GM19463 (cell line): ENCODE measurements around the gene KCNH5.

Source experiments
- ATAC-seq: cut with Tn5 transposase; IDR thresholded peaks from one replicate; pipeline ENCODE4 v1.9.1; 2021; ENCODE audit warnings: mild to moderate bottlenecking, moderate library complexity; ENCODE audit not compliant: unreplicated experiment

KCNH5 gene

GRCh38 chr14:62994096-62994495 is 51.2 kb downstream of the KCNH5 start:
- ATAC-seq, result no peak

- ATAC-seq, result no peak
Observed at GRCh38 chr14:62988967-62989366, 56.3 kb downstream of the KCNH5 start.

- ATAC-seq, result no peak
Observed at GRCh38 chr14:62983821-62984220, 61.4 kb downstream of the KCNH5 start.

GRCh38 chr14:62980693-62981092 is 64.6 kb downstream of the KCNH5 start:
- ATAC-seq, result no peak

GRCh38 chr14:62957562-62957961 is 87.7 kb downstream of the KCNH5 start:
- ATAC-seq, result no peak

- no peak for ATAC-seq
Observed at GRCh38 chr14:62956413-62956812, 88.8 kb downstream of the KCNH5 start.

GRCh38 chr14:62954165-62954564 is 91.1 kb downstream of the KCNH5 start:
- no peak for ATAC-seq

GRCh38 chr14:62952226-62952625 is 93.0 kb downstream of the KCNH5 start:
- no peak for ATAC-seq

- no peak for ATAC-seq
Observed at GRCh38 chr14:62947301-62947700, 98.0 kb downstream of the KCNH5 start.

- ATAC-seq, result no peak
Observed at GRCh38 chr14:62946221-62946620, 99.0 kb downstream of the KCNH5 start.

GRCh38 chr14:62943202-62943601 is 102.1 kb downstream of the KCNH5 start:
- ATAC-seq, result no peak

- ATAC-seq, result no peak
Observed at GRCh38 chr14:62939970-62940369, 105.3 kb downstream of the KCNH5 start.

GRCh38 chr14:62938778-62939177 is 106.5 kb downstream of the KCNH5 start:
- no peak for ATAC-seq

- no peak for ATAC-seq
Observed at GRCh38 chr14:62934439-62934838, 110.8 kb downstream of the KCNH5 start.

- no peak for ATAC-seq
Observed at GRCh38 chr14:62921466-62921865, 123.8 kb downstream of the KCNH5 start.

- no peak for ATAC-seq
Observed at GRCh38 chr14:62916551-62916950, 128.7 kb downstream of the KCNH5 start.

- no peak for ATAC-seq
Observed at GRCh38 chr14:62914873-62915272, 130.4 kb downstream of the KCNH5 start.

GRCh38 chr14:62914025-62914424 is 131.2 kb downstream of the KCNH5 start:
- no peak for ATAC-seq

- no peak for ATAC-seq
Observed at GRCh38 chr14:62908506-62908905, 136.8 kb downstream of the KCNH5 start.

GRCh38 chr14:62905566-62905965 is 139.7 kb downstream of the KCNH5 start:
- no peak for ATAC-seq

GRCh38 chr14:62897771-62898170 is 147.5 kb downstream of the KCNH5 start:
- ATAC-seq, result no peak

GRCh38 chr14:62896932-62897456 is 148.3 kb downstream of the KCNH5 start:
- no peak for ATAC-seq

GRCh38 chr14:62894736-62895135 is 150.5 kb downstream of the KCNH5 start:
- no peak for ATAC-seq

GRCh38 chr14:62889364-62889763 is 155.9 kb downstream of the KCNH5 start:
- ATAC-seq, result no peak
